MG63 (cell line): ENCODE measurements around the gene TEDC1. TPM values are rescaled to one million over a fixed set of nuclear protein-coding genes. Genes with fewer than 3 reads are reported as not detected.

ENCODE experiments used
- DNase-seq: peaks from one replicate; pipeline ENCODE4 v3.0.0-alpha.2; 2020
- H3K27me3 ChIP-seq: fragments of 250-450 bp; sonication (Bioruptor Pico); 2 replicates; pipeline ENCODE4 v1.5.1; 2020; ENCODE audit warnings: mild to moderate bottlenecking, moderate library complexity
- H3K36me3 ChIP-seq: fragments of 250-450 bp; sonication (Bioruptor Pico); 2 replicates; pipeline ENCODE4 v1.5.1; 2020; ENCODE audit warnings: mild to moderate bottlenecking, moderate library complexity
- H3K4me3 ChIP-seq: fragments of 250-450 bp; sonication (Bioruptor Pico); 2 replicates; pipeline ENCODE4 v1.5.1; 2020; ENCODE audit warnings: mild to moderate bottlenecking, moderate library complexity
- H3K9me3 ChIP-seq: fragments of 250-450 bp; sonication (Bioruptor Pico); 2 replicates; pipeline ENCODE4 v1.5.1; 2020; ENCODE audit warnings: mild to moderate bottlenecking, moderate library complexity
- total RNA-seq: library from RNA; depleted of rRNA; stranded (reverse); fragments of >200 nt; shearing (Covaris generic); gene quantifications from 2 replicates; pipeline ENCODE4 v1.2.3, GENCODE V29; 2014; ENCODE audit warnings: low replicate concordance

Gene TEDC1
- total RNA-seq, 1 experiment from 2014 or later, result 58.1 TPM

- no peak overlapping the region for H3K4me3 ChIP-seq
- peaks cover 9% of the 10 kb centered on the region; the same call in 1 of the 2 replicates for H3K36me3 ChIP-seq
- H3K9me3 ChIP-seq, result no peaks in the 10 kb centered on the region
- DNase-seq, result no peak
- no peaks in the 10 kb centered on the region for H3K27me3 ChIP-seq
Measured at GRCh38 chr14:105469456-105470349, 21.3 kb upstream of the TEDC1 start.

GRCh38 chr14:105470350-105471296 lies 20.4 kb upstream of the TEDC1 start:
- Histone ChIP-seq H3K36me3 (peaks cover 9% of the 10 kb centered on the region; the same call in 1 of the 2 replicates), H3K9me3 (no peaks in the 10 kb centered on the region), H3K27me3 (no peaks in the 10 kb centered on the region), H3K4me3 (no peak overlapping the region)
- DNase-seq, result no peak

DNA sequence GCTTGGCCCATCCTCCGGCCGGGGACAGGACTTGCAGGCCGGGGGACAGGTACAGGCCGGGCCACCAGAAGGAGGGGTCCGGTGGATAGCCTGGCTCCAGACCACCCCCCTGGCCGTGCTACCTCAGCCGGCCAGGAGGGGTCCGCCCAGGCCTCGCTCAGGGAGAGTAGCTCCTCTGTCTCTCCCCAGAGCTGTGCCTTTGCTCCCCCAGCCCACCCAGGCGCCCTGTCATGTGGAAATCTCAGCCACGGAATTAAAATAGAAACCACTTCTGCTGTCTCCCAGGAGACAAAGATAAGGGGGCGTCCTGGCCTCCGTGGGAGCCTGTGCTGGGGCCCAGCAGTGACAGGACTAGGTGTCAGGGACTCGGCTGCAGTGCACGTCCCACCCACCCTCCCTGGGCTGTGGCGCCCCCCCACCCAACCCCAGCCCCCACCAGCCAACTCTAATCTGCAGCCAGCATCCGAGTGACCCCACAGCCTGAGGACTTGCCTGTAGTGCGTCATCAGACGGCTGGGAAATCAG lies 19.7 kb upstream of the TEDC1 start:
- Histone ChIP-seq H3K36me3 (peaks cover 9% of the 10 kb centered on the region; the same call in 1 of the 2 replicates), H3K9me3 (no peaks in the 10 kb centered on the region), H3K27me3 (no peaks in the 10 kb centered on the region), H3K4me3 (no peak overlapping the region)
- no peak for DNase-seq

DNA sequence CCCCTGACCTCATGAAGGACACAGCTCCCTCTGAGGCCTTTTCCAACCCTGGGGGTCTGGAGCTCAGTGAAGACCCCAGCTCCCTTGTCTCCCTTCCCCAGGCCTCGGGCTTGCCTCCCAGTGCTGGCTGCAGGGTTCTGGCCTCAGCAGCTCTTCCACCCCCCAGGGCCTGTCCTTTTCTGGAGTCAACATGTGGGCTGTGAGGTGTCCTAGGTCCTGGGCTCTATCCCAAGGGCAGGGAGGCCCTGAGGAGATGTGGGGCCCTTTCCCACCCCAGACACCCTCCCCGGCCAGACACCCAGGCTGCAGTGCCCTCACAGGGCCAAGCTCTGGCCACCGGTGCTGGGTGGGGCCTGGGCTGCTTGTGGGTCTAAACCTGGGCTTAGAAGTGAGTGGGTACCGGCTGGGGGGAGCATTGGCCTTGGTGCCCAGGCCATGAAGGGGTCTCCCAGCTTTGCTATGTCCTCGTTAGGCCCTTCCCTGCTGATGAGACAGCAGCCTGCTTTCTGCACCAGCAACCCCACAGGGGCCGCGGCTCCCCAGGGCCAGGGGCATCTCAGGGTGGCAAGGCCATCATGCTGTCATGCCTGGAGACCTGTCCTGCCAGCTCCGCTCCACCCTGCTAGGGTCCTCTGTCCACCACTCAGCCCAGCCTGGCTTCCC lies 19.1 kb upstream of the TEDC1 start:
- DNase-seq, result no peak
- Histone ChIP-seq H3K4me3 (no peak overlapping the region), H3K9me3 (no peaks in the 10 kb centered on the region)

GRCh38 chr14:105472486-105472991 lies 18.5 kb upstream of the TEDC1 start:
- H3K27me3 ChIP-seq, result no peaks in the 10 kb centered on the region
- H3K36me3 ChIP-seq, result peaks cover 13% of the 10 kb centered on the region

More for the DNA sequence above, 19.1 kb upstream of the TEDC1 start:
- peaks cover 11% of the 10 kb centered on the region for H3K36me3 ChIP-seq
- H3K27me3 ChIP-seq, result no peaks in the 10 kb centered on the region

GRCh38 chr14:105473033-105473676 lies 17.9 kb upstream of the TEDC1 start:
- Histone ChIP-seq H3K27me3 (no peaks in the 10 kb centered on the region), H3K9me3 (no peaks in the 10 kb centered on the region), H3K36me3 (peaks cover 13% of the 10 kb centered on the region), H3K4me3 (peak overlapping the region; percentile 50)
- peak; percentile 42 for DNase-seq

More at GRCh38 chr14:105472486-105472991, 18.5 kb upstream of the TEDC1 start:
- DNase-seq, result peak; percentile 53
- Histone ChIP-seq H3K4me3 (no peak overlapping the region), H3K9me3 (no peaks in the 10 kb centered on the region)

- Histone ChIP-seq H3K4me3 (peak overlapping the region; percentile 50), H3K9me3 (no peaks in the 10 kb centered on the region), H3K27me3 (no peaks in the 10 kb centered on the region), H3K36me3 (peaks cover 13% of the 10 kb centered on the region)
- DNase-seq, result peak; percentile 96
Measured at GRCh38 chr14:105473677-105474482, 17.2 kb upstream of the TEDC1 start.

GRCh38 chr14:105474483-105475268 lies 16.4 kb upstream of the TEDC1 start, which contains the start of gene CRIP2:
Gene CRIP2, plus strand, starts transcription at chr14:105474821. Its CDS starts 42 bp downstream, at chr14:105474863.
- peak; percentile 57 for DNase-seq
- H3K9me3 ChIP-seq, result no peaks in the 10 kb centered on the region

DNA sequence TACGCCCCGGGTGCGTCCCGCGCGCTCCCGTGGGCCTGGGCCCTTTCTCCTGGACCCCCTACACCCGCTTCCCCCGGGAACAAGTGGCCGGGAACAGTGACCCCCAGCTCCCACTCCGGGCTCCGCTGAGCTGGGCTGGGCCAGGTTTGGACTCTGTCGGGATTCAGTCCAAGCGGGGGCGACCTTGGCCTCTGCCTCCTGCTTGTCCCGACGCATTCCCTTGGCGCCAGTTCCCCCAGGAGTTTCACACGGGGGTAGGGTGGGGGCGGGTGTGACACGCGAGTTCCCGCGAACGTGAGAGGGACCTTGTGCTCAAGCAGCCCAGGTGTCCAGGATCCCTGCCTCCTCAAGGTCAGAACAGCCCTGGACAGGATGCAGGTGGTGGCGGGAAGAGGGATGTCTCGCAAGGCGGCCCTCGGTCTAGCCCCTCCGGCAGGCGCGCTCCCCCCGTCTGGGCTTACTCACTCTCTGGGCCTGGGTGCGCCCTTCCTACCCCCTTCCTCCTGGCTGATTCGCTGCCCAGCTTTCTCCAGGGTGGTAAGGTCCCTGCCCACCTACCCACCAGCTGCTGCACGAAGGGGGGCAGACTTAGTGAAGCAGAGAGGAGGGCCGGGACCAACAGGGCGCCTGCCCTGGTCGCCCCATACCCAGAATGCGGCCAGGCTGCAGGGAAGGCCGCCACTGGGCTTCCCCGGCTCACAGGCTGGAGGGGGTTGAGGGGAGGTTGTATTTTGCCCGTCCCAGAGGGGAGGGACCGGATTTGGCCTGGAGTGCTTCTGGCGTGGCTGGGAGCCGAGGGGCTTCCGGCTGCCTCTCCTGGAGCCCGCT lies 15.6 kb upstream of the TEDC1 start:
- Histone ChIP-seq H3K36me3 (peaks cover 5% of the 10 kb centered on the region; the same call in 1 of the 2 replicates), H3K9me3 (no peaks in the 10 kb centered on the region), H3K4me3 (peak overlapping the region; percentile 68), H3K27me3 (no peaks in the 10 kb centered on the region)
- DNase-seq, result peak; percentile 83

More at GRCh38 chr14:105474483-105475268, 16.4 kb upstream of the TEDC1 start, which contains the start of gene CRIP2:
- peak within 1 kb of the TSS; percentile 68 for H3K4me3 ChIP-seq
- peaks cover 8% of the 10 kb centered on the region; the same call in 1 of the 2 replicates for H3K36me3 ChIP-seq
- H3K27me3 ChIP-seq, result no peaks in the 10 kb centered on the region

DNA sequence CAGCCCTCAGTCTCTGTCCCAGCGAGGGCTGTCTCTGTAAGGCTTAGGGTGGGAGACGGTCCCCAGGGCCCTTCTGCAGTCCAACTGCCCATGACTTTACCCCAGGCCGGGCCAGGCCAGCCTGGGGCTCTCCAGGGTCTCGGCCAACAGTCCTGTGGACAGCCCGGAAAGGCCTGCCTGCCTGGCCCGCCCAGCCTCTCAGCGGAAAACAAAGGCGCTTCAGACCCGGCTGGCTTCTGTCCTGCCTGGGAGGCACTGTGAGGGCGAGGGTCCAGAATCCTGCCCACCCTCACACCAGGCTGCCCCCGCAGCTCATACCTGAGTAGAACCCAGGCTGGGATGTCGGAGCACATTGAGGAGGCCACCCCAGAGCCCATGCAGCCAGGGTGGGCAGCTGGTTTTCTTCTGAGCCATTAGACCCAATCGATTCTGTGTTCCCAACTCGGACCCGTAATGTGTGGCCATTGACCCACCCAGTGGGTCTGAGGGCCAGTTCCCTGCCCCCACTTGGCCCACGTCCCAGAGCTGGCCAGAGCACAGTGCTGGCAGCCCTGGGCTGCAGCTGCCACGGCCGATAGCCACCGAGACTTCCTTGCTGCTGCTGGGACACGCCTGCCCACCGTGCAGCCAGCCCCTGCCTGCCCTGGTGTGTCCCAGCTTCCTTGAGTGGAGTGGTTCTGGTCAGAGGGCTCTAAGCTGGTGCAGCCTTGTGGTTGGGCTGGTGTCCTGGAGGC lies 14.8 kb upstream of the TEDC1 start:
- Histone ChIP-seq H3K4me3 (peak overlapping the region; percentile 68), H3K27me3 (no peaks in the 10 kb centered on the region), H3K36me3 (peaks cover 6% of the 10 kb centered on the region; the same call in 1 of the 2 replicates), H3K9me3 (no peaks in the 10 kb centered on the region)
- DNase-seq, result peak; percentile 74

DNA sequence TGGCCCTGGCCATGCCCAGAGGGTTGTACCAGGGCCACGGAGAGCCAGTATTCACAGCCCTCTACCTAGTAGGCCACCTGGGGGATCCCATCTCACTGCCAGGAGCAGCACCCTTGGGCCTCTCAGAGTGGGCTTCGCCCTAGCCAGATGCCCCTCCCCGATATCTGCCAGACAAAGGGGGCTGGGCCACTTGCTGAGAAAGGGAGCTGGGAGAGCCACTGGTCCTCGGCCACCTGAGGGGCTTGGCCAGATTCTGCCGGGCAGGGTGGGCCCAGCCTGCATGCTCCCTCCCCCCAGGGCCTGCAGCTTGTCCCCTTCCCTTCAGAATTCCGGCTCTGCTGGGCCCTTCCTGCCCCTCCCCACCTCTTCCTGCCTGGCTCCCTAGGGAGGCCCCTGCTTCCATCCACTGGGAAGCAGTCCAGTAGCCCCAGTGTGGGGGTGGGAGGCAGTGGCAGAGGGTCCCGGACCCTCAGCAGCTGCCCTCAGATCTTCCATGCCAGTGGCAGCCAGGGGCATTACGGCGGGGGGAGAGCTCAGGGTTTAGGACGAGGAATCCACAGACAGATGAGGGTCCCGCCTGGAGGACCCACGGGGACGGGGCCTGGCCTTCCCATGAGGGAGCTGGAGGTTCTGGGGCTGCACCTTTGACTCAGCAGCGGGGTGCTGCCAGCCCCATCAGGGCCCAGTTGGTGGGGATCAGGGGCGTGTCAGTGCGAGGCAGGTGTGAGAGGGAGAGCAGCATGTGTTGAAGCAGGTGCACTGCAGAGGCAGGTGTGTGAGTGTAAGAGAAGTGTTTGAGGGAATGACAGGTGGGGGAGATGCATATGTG lies 14.0 kb upstream of the TEDC1 start:
- H3K4me3 ChIP-seq, result peak overlapping the region; percentile 68
- DNase-seq, result no peak
- H3K36me3 ChIP-seq, result peaks cover 7% of the 10 kb centered on the region; the same call in 1 of the 2 replicates
- H3K27me3 ChIP-seq, result no peaks in the 10 kb centered on the region
- no peaks in the 10 kb centered on the region for H3K9me3 ChIP-seq
